ENCODE data around the gene BMP6. TPM values are rescaled to one million over a fixed set of nuclear protein-coding genes. Genes with fewer than 3 reads are reported as not detected.

Gene BMP6
- total RNA-seq (2021; ENCODE audit: unreplicated experiment) (13.6 TPM), Bru-seq, nascent RNA (percentile 64 among the genes with signal in this experiment), BruChase-seq, experiment 1, labeled RNA remaining after a 2-hour chase (percentile 54 among the genes with signal in this experiment), BruChase-seq, experiment 2, labeled RNA remaining after a 6-hour chase (percentile 59 among the genes with signal in this experiment)
- 12.0 TPM for polyA plus RNA-seq (2012; ENCODE audit: insufficient read length)
- long read RNA-seq, transcript BMP6-201 (7 exons, 2,780 nt), result major isoform, 82 of 100 reads
- long read RNA-seq, partial matches to known transcripts, result 1 of 100 reads
- long read RNA-seq, other reads (novel, unspliced or antisense), result 17 of 100 reads

- in situ Hi-C loops (cut with HindIII; ENCODE audit: low pct_unique_long_range_greater_than_20kb, low sequenced_read_pairs) (no loop called here), intact Hi-C loops (cut with micrococcal nuclease; ENCODE audit: unreplicated experiment) (loop anchor here (5.0 to 10.0 kb wide), 4 partner anchors 149 to 446 kb away; partner anchors contain the start of gene TXNDC5)
- peak within 1 kb of the TSS; percentile 61 to 66 for H3K4me3 ChIP-seq (ENCODE audit: low read depth in 2 of 2, low read length in 2 of 2)
- H3K9me3 ChIP-seq (ENCODE audit: control insufficient read depth, insufficient read depth, low read depth, low read length), result no peaks in the 10 kb centered on the region
- ATAC-seq (peak; percentile 77), DNase-seq (ENCODE audit: low read depth, low spot score) (peak; percentile 69)
- peaks cover 24% of the 10 kb centered on the region for H3K4me1 ChIP-seq (ENCODE audit: control insufficient read depth, insufficient read depth, low read length)
- no peaks in the 10 kb centered on the region for H3K27me3 ChIP-seq (ENCODE audit: control insufficient read depth, insufficient read depth, low read length)
- BruUV-seq (replicated peaks), result no TSS peak
- TF ChIP-seq REST (IDR thresholded peaks at IDR 0.05; ENCODE audit: insufficient read depth in 1 of 2, low read depth in 2 of 2, low read length in 1 of 2) (no peak), SIN3A (IDR thresholded peaks at IDR 0.05; ENCODE audit: borderline replicate concordance, insufficient read depth, low read depth, low read length) (0 out of 2 replicates have a peak, but pooled peaks have one; percentile 54), POLR2AphosphoS5 (IDR thresholded peaks at IDR 0.05; ENCODE audit: low read depth, low read length) (peak; percentile 61; the same call in 1 of the 2 replicates)
- no peaks in the 10 kb centered on the region for H3K36me3 ChIP-seq (ENCODE audit: control insufficient read depth, insufficient read depth, low read length)
- no peak within 1 kb of the TSS for H3K27ac ChIP-seq (ENCODE audit: low read length)
- CTCF ChIA-PET, result interaction anchor here (0.5 kb wide), 1 partner anchor 318 kb away, joined by 7 read pairs; no protein-coding TSS in a partner anchor
- POLR2A ChIA-PET, result interaction anchor here (0.7 kb wide), 1 partner anchor 167 kb away, joined by 3 read pairs; no protein-coding TSS in a partner anchor
These were observed at the start of gene BMP6 for GRCh38 chr6:7725849-7726415. TSS of gene BMP6 (plus strand) at chr6:7726099. CDS start at chr6:7726956, 857 bp downstream.

GRCh38 chr6:7677229-7677628 lies 48.7 kb upstream of the BMP6 start:
- H3K27ac ChIP-seq (ENCODE audit: low read length), result no peak overlapping the region
- no peak overlapping the region for H3K4me3 ChIP-seq (ENCODE audit: low read depth in 2 of 2, low read length in 2 of 2)
- ATAC-seq (no peak), DNase-seq (ENCODE audit: low read depth, low spot score) (no peak)
- H3K4me1 ChIP-seq (ENCODE audit: control insufficient read depth, insufficient read depth, low read length), result no peaks in the 10 kb centered on the region
- TF ChIP-seq POLR2AphosphoS5 (IDR thresholded peaks at IDR 0.05; ENCODE audit: low read depth, low read length) (no peak), CTCF (IDR thresholded peaks at IDR 0.05) (no peak), TCF7L2 (IDR thresholded peaks at IDR 0.05; ENCODE audit: low read depth, low read length) (no peak), SIN3A (IDR thresholded peaks at IDR 0.05; ENCODE audit: borderline replicate concordance, insufficient read depth, low read depth, low read length) (no peak), REST (IDR thresholded peaks at IDR 0.05; ENCODE audit: insufficient read depth in 1 of 2, low read depth in 2 of 2, low read length in 1 of 2) (no peak)
- CTCF ChIA-PET, result no interaction called here
- no peaks in the 10 kb centered on the region for H3K36me3 ChIP-seq (ENCODE audit: control insufficient read depth, insufficient read depth, low read length)
- in situ Hi-C loops (cut with HindIII; ENCODE audit: low pct_unique_long_range_greater_than_20kb, low sequenced_read_pairs), result no loop called here
- BruUV-seq (replicated peaks), result no TSS peak
- intact Hi-C loops (cut with micrococcal nuclease; ENCODE audit: unreplicated experiment), result no loop called here
- H3K27me3 ChIP-seq (ENCODE audit: control insufficient read depth, insufficient read depth, low read length), result peaks cover 3% of the 10 kb centered on the region; the same call in 1 of the 2 replicates
- POLR2A ChIA-PET, result no interaction called here
- H3K9me3 ChIP-seq (ENCODE audit: control insufficient read depth, insufficient read depth, low read depth, low read length), result no peaks in the 10 kb centered on the region
